Heart left ventricle (tissue), 16 donors: ENCODE results near the gene POP5. TPM values are rescaled to one million over a fixed set of nuclear protein-coding genes. Genes with fewer than 3 reads are reported as not detected.
A peak's percentile ranks its signal among the peaks of the same experiment; 100 is the strongest.

Experiments used
- ATAC-seq, 4 donors: fragments of 200-7000 bp; cut with Tn5 transposase; one replicate each; pipeline ENCODE4 v1.9.1; 2020 to 2022; ENCODE audit warnings: moderate library complexity in 4 of 4, mild to moderate bottlenecking in 3 of 4, moderate number of reproducible peaks in 1 of 4
- DNase-seq, 5 donors: peaks; one replicate each; pipeline ENCODE4 v3.0.0-alpha.2; 2020
- H3K27ac ChIP-seq, 12 donors: fragments of 200-600 bp; sonication (generic) in 4 of 12; one replicate each; pipeline versions ENCODE4 v1.5.0 to v1.8.0; 2016 to 2022; ENCODE audit warnings: mild to moderate bottlenecking in 2 of 12
- H3K27me3 ChIP-seq, 9 donors: fragments of 200-600 bp; sonication (generic) in 2 of 9; one replicate each; pipeline versions ENCODE4 v1.5.1 to v1.8.0; 2016 to 2022; ENCODE audit warnings: mild to moderate bottlenecking in 3 of 9
- H3K36me3 ChIP-seq, 9 donors: fragments of 200-600 bp; sonication (generic) in 2 of 9; one replicate each; pipeline versions ENCODE4 v1.5.0 to v1.8.0; 2018 to 2022; ENCODE audit warnings: mild to moderate bottlenecking in 2 of 9
- H3K4me1 ChIP-seq, 12 donors: fragments of 200-600 bp; sonication (generic) in 4 of 12; one replicate each; pipeline versions ENCODE4 v1.5.0 to v1.8.0; 2016 to 2022; ENCODE audit warnings: mild to moderate bottlenecking in 3 of 12
- H3K4me3 ChIP-seq, 12 donors: fragments of 200-600 bp; sonication (generic) in 4 of 12; one replicate each; pipeline versions ENCODE4 v1.5.0 to v1.8.0; 2017 to 2022; ENCODE audit warnings: mild to moderate bottlenecking in 9 of 12, moderate library complexity in 4 of 12
- H3K9me3 ChIP-seq, 12 donors: fragments of 200-600 bp; sonication (generic) in 4 of 12; one replicate each; pipeline versions ENCODE4 v1.5.0 to v1.8.0; 2016 to 2022; ENCODE audit warnings: mild to moderate bottlenecking in 1 of 12
- POLR2A ChIP-seq, 2 donors: fragments of 450-650 bp; IDR thresholded peaks; one replicate each; pipeline ENCODE4 v1.6.1; 2017; ENCODE audit warnings: antibody characterized with exemption in 2 of 2, mild to moderate bottlenecking in 2 of 2, moderate library complexity in 2 of 2
- WGBS, 4 donors: extraction: QIAGEN DNeasy Blood & Tissue Kit in 2 of 4; methylation state at CpG; one replicate each; pipeline versions ENCODE4 v1.1.5 to v1.1.7; 2013 to 2018; 5-methylcytosine and 5-hydroxymethylcytosine counted together
- intact Hi-C, 10 donors: fragments of 100-400 bp; cut with DNase I; formaldehyde crosslinking; loops; one replicate each; pipeline versions ENCODE4 v1.11.1 to v1.14.2; 2022
- polyA plus RNA-seq, 2 donors: library from polyadenylated mRNA; stranded (reverse); fragments of 200-250 nt; gene quantifications; one replicate each; pipeline ENCODE4 v1.2.3, GENCODE V29; 2013
- total RNA-seq, 9 donors: library from RNA; depleted of rRNA in 2 of 9; stranded (reverse); fragments of >200 nt in 2 of 9; fragmentation: NEBNext Ultra II Directional in 3 of 9; extraction: Animal tissue kit (Norgen Biotek cat#: 25700) in 3 of 9; gene quantifications; one replicate each; pipeline versions ENCODE4 v1.1.0 to v1.2.4, GENCODE V29; 2016 to 2023
- TF ChIP-seq, protein P1 (sequence below), 12 donors: fragments of 200-600 bp; sonication (generic) in 4 of 12; IDR thresholded peaks; one replicate each; pipeline versions ENCODE4 v1.5.0 to v1.8.0; 2018 to 2022; ENCODE audit warnings: antibody characterized with exemption in 12 of 12, mild to moderate bottlenecking in 5 of 12
- donor health status: ischemic (EF 13 %, LVEDD 7.1; RV severe dilation, severe dysfunction).
- donor health status: healthy with polysubstance abuse.
- donor health status: DM: no; HTN: yes; CAD: no.
- donor health status: DM: no; HTN: no; CAD: no.
- donor health status: ischemic (EF 25% LVEDD 6.9; RV normal size, moderate dysfunction).
- donor health status: ischemic (EF 25% LVEDD 5.7; RV mildly dilated, moderate dysfunction).
- donor health status: healthy.
- donor health status: DM: yes; HTN: yes; CAD: no.
- donor health status: ischemic (EF 35%, LVEDD 5.7; RV mildly dilated, moderate dysfunction).
- donor health status: nonischemic (EF 11% LVEDD 7.7; RV severe dilation, severe dysfunction).
- donor health status: DM: yes; HTN: yes; CAD: no.
- donor health status: PGD.
- donor health status: ischemic (EF 29% LVEDD 5.4; RV normal size, mild dysfunction).
- donor health status: nonischemic (EF 23%, LVEDD 6.1; RV moderate dilation, normal function).

Gene POP5
- total and polyA plus RNA-seq, 11 donors, result 20.6 to 55.8 (median 36.3) TPM

DNA sequence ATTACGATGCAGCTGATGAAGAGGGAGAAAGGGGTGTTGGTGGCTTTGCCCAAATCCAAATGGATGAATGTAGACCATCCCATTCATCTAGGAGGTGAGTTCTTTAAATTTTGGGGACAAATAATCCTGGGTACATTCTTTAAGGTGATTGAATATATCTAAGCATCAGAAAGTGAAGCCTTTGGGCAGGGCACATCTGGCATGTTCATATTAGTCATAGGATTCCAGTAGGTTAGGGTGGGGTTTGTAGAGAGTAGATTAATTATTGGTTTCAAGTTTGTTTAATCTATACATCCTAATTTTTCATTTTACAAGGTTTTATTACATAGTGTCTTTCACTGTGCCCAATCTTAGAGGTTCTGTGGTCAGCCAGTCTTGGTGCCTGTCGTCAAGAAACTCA, 23.6 kb downstream of the POP5 start:
- no peak for TF ChIP-seq POLR2A (IDR thresholded peaks at IDR 0.05)
- TF ChIP-seq, protein P1, sequence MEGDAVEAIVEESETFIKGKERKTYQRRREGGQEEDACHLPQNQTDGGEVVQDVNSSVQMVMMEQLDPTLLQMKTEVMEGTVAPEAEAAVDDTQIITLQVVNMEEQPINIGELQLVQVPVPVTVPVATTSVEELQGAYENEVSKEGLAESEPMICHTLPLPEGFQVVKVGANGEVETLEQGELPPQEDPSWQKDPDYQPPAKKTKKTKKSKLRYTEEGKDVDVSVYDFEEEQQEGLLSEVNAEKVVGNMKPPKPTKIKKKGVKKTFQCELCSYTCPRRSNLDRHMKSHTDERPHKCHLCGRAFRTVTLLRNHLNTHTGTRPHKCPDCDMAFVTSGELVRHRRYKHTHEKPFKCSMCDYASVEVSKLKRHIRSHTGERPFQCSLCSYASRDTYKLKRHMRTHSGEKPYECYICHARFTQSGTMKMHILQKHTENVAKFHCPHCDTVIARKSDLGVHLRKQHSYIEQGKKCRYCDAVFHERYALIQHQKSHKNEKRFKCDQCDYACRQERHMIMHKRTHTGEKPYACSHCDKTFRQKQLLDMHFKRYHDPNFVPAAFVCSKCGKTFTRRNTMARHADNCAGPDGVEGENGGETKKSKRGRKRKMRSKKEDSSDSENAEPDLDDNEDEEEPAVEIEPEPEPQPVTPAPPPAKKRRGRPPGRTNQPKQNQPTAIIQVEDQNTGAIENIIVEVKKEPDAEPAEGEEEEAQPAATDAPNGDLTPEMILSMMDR (IDR thresholded peaks at IDR 0.05), result no peak
- DNase-seq, result no peak
- Histone ChIP-seq H3K27ac (no peak overlapping the region), H3K4me1 (peaks cover 5 to 28% (median 19%) of the 10 kb centered on the region in 12 donors), H3K36me3 (peaks cover 3 to 100% (median 90%) of the 10 kb centered on the region in 9 donors), H3K4me3 (no peak overlapping the region), H3K27me3 (no peaks in the 10 kb centered on the region), H3K9me3 (no peaks in the 10 kb centered on the region)
- intact Hi-C loops, result no loop called here
- ATAC-seq, result no peak
- 90% methylated on average over 2 of the region's 2 CpGs for WGBS, 4 donors

DNA sequence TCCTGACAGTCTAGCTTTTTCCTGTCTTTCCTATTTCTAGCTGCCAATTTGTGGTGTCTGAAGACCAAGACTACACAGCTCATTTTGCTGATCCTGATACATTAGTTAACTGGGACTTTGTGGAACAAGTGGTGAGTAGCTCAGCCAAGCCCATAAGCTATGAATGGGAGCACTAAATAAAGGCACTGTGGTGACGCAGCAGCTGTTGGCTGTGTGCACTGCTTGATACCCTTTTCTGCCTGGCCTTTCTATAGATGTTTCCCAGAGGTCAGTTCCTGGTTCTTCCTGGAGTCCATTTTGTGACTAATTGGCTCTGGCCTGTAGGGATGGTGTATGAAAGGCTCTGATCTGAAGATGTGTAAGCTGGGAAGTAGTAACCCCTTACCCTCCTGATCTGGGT, 26.5 kb downstream of the POP5 start:
- TF ChIP-seq, protein P1 (IDR thresholded peaks at IDR 0.05), result no peak
- TF ChIP-seq POLR2A (IDR thresholded peaks at IDR 0.05), result no peak
- DNase-seq (peak in 4 of 5 donors; percentile 34 to 69 (median 42)), ATAC-seq (peak; percentile 82 to 93 (median 89))
- Histone ChIP-seq H3K36me3 (peaks cover 0 to 86% (median 71%) of the 10 kb centered on the region in 9 donors), H3K4me1 (peaks cover 9 to 54% (median 42%) of the 10 kb centered on the region in 12 donors), H3K4me3 (no peak overlapping the region), H3K27me3 (no peaks in the 10 kb centered on the region), H3K27ac (peak overlapping the region; percentile 2 to 80 (median 45)), H3K9me3 (no peaks in the 10 kb centered on the region)
- intact Hi-C loops, result loop anchor here in 1 of 10 donors (2.0 kb wide), 1 partner anchor 20 kb away; the partner anchor contains the start of gene RNF10
- WGBS, 4 donors, result 38 to 67% (median 58%) methylated on average over 1 of the region's 1 CpG

DNA sequence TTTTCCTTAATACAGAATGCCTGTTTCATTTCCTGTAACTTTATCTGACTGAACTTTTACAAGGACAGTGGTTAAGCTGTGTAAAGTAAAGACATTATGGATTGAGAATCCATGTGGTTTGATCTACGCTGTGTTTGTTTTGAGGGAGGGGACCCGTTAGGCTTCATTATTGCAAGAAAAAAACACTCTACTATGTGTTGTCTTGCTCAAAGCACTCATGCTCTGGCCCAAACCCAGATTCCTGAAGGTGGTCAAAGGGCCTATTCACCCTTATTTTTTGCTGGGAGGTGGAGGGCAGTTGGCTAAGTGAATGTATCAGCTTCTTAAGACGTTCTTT, 35.2 kb downstream of the POP5 start:
- Histone ChIP-seq H3K4me3 (no peak overlapping the region), H3K36me3 (peaks cover 0 to 82% (median 49%) of the 10 kb centered on the region in 9 donors), H3K27me3 (no peaks in the 10 kb centered on the region), H3K4me1 (peaks cover 9 to 92% (median 56%) of the 10 kb centered on the region in 12 donors), H3K9me3 (no peaks in the 10 kb centered on the region), H3K27ac (peak overlapping the region in 1 of 12 donors; percentile 7)
- ATAC-seq, result no peak
- no peak for TF ChIP-seq POLR2A (IDR thresholded peaks at IDR 0.05)
- TF ChIP-seq, protein P1 (IDR thresholded peaks at IDR 0.05), result no peak
- no peak for DNase-seq
- 60 to 80% (median 77%) methylated on average over 3 of the region's 3 CpGs for WGBS, 4 donors
- intact Hi-C loops, result no loop called here

DNA sequence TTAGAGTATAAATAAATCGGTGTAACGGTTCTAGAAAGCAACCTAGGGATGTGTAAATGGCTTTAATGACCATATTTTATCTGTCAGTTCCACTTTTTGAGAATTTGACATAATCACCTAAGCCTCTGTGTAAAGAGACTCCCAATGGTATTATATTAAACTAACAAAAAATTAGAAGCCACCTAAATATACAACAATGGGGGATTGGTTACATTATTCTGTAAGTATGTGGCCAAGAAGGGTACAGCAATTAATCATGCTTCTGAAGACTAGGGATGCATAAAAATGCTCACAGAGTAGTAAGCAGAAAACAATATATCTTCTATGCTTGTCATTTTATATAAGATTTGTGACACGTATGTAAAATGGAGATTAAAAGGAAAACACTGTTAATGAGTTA, 36.5 kb downstream of the POP5 start:
- peak overlapping the region in 1 of 12 donors; percentile 16 for H3K27ac ChIP-seq
- ATAC-seq (no peak), DNase-seq (no peak)
- 78 to 82% (median 81%) methylated on average over 3 of the region's 3 CpGs for whole genome bisulfite sequencing, 4 donors
- peaks cover 0 to 82% (median 47%) of the 10 kb centered on the region in 9 donors for H3K36me3 ChIP-seq
- H3K27me3 ChIP-seq, result no peaks in the 10 kb centered on the region
- no peaks in the 10 kb centered on the region for H3K9me3 ChIP-seq
- TF ChIP-seq, protein P1 (IDR thresholded peaks at IDR 0.05), result no peak
- TF ChIP-seq POLR2A (IDR thresholded peaks at IDR 0.05), result no peak
- H3K4me1 ChIP-seq, result peaks cover 10 to 92% (median 57%) of the 10 kb centered on the region in 12 donors
- no peak overlapping the region for H3K4me3 ChIP-seq
- intact Hi-C loops, result no loop called here
